D721Med (cell line): ENCODE results near the gene COQ3.
A peak's percentile ranks its signal among the peaks of the same experiment; 100 is the strongest.

ENCODE experiments used
- DNase-seq: peaks from one replicate; pipeline ENCODE4 v3.0.0; 2011; ENCODE audit warnings: low spot score; ENCODE audit not compliant: insufficient read length
- FAIRE-seq: peaks from 2 replicates; lab custom pipeline; 2011; peaks lifted over from hg19 to GRCh38; lab: Jason Lieb, UNC
- CTCF ChIP-seq: IDR thresholded peaks from 2 replicates; pipeline ENCODE4 v1.5.1; 2012; ENCODE audit warnings: mild to moderate bottlenecking, control low read depth; ENCODE audit not compliant: insufficient read depth; ENCODE audit errors: missing control alignments

The COQ3 gene

DNA sequence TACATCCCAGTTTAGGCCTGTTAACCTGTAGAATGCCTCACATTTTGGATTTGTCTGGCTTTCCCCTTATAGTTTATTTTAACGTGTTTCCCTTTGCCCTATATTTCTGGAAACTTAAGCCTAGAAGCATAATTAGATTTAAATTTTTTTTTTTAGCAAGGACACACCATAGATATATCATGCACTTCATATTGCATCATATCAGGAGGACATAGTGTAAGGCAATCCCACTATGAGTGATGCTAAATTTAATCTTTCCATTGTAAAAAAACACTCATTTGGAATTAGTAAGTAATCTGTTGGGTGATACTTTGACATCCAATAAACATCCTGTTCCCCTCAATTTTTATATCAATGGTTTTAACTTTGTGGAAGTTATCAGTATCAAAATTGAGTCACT lies 34.2 kb downstream of the COQ3 start:
- no peak for TF ChIP-seq CTCF
- no peak for FAIRE-seq

DNA sequence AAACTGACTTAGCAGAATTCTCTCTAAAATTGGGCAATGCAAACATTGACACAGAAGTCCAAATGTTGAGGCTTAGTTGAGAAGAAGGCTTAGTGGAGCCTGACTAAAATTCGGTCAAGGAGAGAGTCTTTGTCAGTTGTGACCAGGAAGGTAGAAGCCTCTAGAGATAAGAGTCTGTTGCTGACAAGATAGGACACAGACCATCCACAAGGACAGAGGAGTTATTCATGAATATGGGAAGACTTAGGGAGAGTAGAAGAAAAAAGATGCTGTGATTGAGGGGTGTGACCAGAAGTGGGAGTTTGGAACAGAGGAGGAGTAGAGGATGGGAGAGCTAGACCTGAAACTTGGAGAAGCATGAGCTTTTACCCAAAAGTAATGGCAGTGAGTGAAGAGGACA lies 37.4 kb downstream of the COQ3 start:
- no peak for TF ChIP-seq CTCF
- DNase-seq (no peak), FAIRE-seq (no peak)

More for the DNA sequence above, 34.2 kb downstream of the COQ3 start:
- DNase-seq = no peak

- DNase-seq = no peak
- TF ChIP-seq CTCF = no peak
- FAIRE-seq = no peak
Measured at GRCh38 chr6:99354983-99355382, 39.0 kb downstream of the COQ3 start.

DNA sequence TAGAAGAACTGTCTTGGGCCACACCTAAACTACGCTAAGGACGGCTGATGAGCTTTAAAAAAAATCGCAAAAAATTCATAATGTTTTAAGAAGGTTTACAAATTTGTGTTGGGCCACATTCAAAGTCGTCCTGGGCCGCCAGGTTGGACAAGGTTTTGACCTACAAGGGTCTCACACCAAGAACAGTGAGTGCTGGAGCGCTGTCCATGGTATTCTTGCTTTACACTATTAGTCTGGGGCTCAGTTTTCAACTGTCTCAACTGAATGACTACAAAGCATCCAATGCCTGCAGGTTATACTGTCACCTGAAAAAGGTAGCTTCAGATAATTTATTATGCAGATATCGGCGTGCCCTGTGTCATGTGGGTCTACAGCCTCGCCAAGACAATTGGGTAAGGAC lies 40.9 kb downstream of the COQ3 start:
- DNase-seq (no peak), FAIRE-seq (no peak)
- no peak for TF ChIP-seq CTCF

- TF ChIP-seq CTCF = no peak
- DNase-seq (no peak), FAIRE-seq (no peak)
Measured at GRCh38 chr6:99350573-99350972, 43.4 kb downstream of the COQ3 start.

DNA sequence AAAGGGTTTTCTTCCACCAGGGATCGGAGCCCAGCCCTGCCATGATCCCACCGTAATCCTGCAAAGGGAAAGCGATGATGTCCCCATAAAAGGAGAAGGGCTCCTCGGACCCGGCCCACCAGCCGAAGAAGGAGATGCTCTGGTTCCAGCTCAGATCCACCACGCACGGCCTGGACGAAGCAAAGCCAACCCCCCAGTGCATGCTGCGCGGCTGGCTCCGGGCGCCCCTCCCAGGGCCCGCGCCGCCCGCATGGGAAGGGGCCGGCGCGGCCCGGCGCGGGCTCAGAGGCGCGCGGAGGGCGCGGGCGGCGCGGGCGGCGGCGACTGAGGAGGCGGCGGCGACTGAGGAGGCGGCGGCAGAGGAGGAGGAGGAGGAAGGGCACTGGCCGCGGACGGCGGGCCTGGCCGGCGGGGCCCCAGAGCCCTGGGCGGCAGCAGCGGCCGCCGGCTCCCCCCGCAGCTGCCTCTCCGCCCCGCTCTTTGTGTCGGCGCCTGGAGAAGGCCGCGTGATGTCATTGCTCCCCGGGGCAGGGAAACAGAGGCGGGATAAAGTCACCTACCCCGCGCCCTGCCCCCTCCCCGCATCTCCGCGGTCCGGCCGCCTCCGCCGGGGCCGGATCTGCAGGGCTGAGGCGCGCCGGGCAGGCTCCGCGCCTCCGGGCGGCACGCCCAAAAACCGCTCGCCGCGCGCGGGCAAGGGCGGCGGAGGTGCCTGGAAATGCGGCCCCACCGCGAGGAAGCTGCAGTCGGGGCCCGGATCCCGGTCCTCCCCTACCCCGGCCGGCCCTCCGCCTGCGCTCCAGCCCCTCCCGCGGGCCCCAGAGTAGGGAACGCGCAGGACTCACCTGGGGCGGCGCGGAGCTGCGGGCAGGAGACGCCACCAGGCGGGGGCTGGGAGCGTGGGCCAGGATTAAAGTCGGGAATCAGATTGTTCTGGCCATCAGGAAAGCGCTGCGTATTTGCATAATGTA lies 44.5 kb downstream of the COQ3 start, which contains the start of gene FAXC:
TSS of gene FAXC (minus strand) at position 504 of the 971 bp plus-strand sequence. CDS start at position 202, 302 bp downstream.
- DNase-seq = peak; percentile 39
- peak; percentile 24 for TF ChIP-seq CTCF
- FAIRE-seq = no peak
